GM21367 (cell line): ENCODE measurements around the gene NELFE.

Source experiments
- ATAC-seq: cut with Tn5 transposase; IDR thresholded peaks from one replicate; pipeline ENCODE4 v1.9.1; 2021; ENCODE audit not compliant: unreplicated experiment

Gene NELFE

DNA sequence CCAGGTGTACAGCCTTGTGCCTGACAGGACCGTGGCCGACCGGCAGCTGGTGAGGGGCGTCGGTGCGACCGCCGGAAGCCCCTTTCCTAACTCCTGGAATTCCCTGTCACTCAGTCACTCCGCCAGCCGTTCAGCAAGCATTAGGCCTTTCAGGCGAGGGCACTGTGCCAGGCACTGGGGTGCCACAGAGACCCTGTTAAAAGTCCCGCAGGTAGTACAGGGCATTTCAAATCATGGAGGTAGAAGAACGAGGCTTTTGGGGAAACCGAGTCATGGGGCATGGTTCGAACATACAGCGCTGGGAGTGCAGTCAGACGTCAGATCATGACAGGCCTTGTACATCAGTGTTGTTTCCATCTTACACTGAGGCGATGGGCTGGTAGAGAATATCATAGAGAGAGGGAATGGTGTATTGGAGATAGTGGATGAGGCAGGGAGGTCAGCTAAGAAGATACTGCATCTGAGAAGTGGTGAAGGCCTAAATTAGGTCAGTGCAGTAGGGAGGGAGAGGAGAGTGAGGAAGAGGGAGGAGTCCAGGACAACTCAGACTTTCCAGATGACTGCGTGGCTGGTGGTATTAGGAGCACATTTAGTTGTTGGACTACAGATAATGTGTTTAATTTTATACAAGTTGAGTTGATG is 14.1 kb upstream of the NELFE start:
- no peak for ATAC-seq

GRCh38 chr6:31971993-31972708 is 13.4 kb upstream of the NELFE start, which contains the start of gene DXO:
DXO (minus strand) TSS chr6:31972138; CDS start chr6:31971675, 463 bp downstream.
- ATAC-seq, result peak; percentile 68

DNA sequence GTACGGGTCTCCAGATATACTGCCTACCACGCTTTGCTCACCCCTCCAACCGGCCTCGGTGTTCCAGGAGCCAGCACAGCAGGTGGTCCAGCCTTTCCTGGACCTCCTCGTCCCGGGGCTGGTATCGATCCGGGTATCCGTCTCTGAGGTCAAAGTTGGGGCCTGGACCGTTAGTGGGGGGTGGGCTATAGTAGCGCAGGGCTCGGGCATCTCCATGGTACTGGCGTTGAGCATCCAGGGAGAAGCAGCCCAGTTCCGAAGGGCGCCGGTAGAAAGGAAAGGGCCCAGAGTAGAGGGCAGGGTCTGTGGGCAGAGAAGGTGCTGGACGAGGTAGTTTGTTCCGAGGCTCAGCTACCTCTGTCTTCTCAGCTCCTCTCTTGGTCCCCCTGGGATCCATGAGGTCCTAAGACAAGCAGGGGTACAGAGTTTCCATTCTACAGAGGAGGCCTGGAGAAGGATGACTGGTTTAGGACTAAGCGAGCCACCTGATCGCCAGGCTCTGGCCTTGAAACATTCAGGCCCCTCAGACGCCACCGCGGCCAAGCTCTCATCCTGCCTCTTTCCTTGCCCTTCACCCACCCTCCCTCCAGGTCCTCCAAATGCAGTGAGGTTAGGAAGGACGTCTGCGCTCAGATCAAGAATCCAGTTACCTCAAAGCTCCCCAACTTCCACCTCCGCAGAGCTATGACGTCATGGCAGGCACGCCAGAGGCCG is 12.7 kb upstream of the NELFE start:
- no peak for ATAC-seq

- no peak for ATAC-seq
Measured at GRCh38 chr6:31970604-31971271, 12.0 kb upstream of the NELFE start.

GRCh38 chr6:31969712-31970603 is 11.2 kb upstream of the NELFE start:
- no peak for ATAC-seq

GRCh38 chr6:31968791-31969711 is 10.3 kb upstream of the NELFE start:
- ATAC-seq, result no peak

- no peak for ATAC-seq
Measured at GRCh38 chr6:31968326-31968725, 9.6 kb upstream of the NELFE start.

GRCh38 chr6:31967926-31968320 is 9.2 kb upstream of the NELFE start:
- ATAC-seq, result no peak

DNA sequence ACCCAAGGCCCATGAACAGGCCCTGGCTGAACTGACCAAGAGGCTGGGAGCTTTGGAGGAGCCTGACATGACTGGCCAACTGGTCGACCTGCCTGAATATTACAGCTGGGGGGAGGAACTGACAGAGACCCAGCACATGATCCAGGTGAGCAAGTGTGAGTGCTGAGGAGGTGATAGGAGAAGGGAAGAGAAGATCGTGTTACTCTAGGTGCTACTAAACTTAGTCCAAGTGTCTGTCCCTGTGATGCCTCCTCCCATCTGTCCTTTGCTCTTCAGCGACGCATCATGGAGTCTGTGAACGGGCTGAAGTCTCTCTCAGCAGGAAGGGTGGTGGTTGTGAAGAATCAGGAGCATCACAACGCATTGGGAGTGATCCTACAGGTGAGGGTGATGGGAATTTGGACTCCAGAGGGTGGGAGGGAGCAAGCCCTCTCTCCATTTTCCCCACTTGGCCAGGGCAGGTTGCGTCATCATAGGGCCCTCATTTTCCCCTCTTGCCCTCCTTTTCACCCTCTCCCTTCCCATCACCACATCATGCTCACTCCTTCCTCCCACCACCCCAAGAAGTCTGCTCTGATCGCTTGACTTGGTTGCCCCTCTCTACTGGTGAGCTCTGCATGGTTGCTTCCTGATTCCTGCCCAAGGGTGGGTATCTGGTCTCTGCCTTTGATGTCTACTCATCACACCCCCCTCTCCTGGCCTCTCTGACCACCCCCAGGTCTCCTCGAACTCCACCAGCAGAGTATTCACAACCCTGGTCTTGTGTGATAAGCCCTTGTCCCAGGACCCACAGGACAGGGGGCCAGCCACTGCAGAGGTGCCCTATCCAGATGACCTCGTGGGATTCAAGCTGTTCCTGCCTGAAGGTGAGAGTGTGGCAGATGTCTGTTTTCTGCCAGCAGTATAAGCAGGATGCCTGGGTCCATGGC is 8.5 kb upstream of the NELFE start:
- ATAC-seq, result no peak

DNA sequence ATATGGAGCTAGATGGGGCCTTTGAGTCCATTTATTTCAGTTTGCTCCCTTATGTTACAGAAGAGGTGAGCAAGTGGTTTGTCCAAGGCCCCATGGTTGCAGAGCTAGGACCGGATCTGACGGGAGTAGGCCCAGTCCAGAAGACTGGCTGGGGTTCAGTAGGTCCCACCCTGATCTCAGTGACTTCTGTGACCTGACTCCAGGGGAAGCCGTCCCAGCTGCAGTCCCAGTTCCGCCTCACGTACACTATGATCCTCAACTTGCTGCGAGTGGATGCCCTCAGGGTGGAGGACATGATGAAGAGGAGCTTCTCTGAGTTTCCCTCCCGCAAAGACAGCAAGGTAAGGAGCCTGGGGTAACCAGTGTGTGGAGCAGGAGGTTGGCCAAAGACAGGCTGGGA is 7.7 kb upstream of the NELFE start:
- ATAC-seq, result no peak

- no peak for ATAC-seq
Measured at GRCh38 chr6:31965700-31966099, 6.9 kb upstream of the NELFE start.

DNA sequence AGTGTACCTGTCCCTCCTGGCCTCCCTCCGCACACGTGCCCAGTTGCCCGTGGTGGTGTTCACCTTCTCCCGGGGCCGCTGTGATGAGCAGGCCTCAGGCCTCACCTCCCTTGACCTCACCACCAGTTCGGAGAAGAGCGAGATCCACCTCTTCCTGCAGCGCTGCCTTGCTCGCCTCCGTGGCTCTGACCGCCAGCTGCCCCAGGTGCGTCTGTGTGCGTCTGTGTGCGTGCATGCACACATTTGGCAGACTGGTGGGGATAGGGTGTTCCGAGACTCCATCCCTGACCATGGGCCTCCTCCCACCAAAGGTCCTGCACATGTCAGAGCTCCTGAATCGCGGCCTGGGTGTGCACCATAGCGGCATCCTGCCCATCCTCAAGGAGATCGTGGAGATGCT is 5.2 kb upstream of the NELFE start:
- no peak for ATAC-seq

DNA sequence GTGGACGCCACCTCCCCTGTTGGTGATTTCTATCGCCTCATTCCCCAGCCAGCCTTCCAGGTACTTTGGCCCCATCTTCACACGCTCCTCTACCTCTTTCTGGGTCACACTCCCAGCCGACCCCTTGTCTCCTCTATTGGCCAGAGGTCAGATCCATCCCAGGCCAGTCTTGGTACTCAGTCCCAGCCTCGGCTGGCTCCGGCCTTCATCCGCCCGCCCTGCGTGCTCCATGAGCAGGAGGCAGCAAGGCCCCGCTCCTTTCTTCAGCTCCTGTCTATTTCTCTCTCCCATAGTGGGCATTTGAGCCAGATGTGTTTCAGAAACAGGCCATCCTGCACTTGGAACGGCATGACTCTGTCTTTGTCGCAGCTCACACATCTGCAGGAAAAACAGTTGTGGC is 2.8 kb upstream of the NELFE start:
- ATAC-seq, result no peak

DNA sequence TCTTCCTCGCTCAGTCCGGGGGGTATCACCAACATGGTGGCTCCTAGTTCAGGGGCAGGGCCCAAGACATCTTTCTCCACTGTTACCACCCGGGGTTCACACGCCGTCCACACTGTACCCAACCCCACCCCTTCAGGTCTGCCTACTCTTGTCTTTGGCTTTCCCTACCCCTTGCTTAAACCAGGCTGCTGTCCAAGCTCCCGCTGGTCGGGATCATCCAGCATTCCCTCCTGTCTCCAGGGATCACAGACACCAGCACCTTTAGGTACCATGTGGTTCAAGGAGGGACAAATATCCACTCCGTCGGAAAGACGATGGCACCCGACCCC is 395 bp downstream of the NELFE start:
- no peak for ATAC-seq

GRCh38 chr6:31956796-31957195 is 2.0 kb downstream of the NELFE start:
- ATAC-seq, result no peak

- no peak for ATAC-seq
Measured at GRCh38 chr6:31954511-31954910, 4.3 kb downstream of the NELFE start.

- no peak for ATAC-seq
Measured at GRCh38 chr6:31952890-31953289, 5.9 kb downstream of the NELFE start.

DNA sequence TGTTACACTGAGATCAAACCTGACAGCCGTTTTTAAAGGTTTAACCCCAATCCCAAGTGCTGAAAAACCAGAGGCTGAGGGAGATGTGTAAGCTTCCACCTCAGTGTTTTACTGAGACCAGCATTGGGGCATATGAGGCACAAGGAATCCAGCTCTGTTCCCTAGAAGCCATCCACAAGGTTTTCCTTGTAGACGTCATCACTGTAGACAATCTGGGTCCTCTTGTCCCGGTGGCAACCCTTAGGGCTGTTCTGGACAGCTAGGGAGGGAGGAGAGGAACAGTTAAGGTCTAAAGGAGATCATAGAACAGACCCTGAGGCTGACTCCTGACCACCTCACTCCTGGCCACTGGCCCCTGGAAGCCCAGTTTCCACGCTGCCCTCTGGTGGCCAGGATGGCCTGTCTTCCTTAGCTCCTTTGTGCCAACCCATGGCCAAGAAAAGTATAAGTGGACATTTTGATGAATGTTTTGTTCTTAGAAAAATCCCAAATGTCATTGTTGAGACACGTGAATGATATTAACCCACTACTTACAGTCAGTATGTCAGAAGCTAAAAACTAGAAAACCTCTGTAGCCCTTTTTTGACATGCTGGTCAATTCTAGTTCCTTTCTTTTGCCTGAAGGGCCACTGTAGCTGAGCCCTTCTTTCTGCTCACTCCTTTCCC is 6.5 kb downstream of the NELFE start:
- ATAC-seq, result no peak
